RKO (cell line): ENCODE results near the gene PCCA.

Experiments
- DNase-seq: peaks from one replicate; pipeline ENCODE4 v3.0.0-alpha.2; 2016; ENCODE audit warnings: low spot score

Gene PCCA

GRCh38 chr13:100526318-100527000, 437.6 kb downstream of the PCCA start:
- no peak for DNase-seq

GRCh38 chr13:100527644-100528043, 438.8 kb downstream of the PCCA start:
- DNase-seq: no peak

GRCh38 chr13:100528353-100528752, 439.5 kb downstream of the PCCA start:
- DNase-seq: no peak

GRCh38 chr13:100528820-100529219, 439.9 kb downstream of the PCCA start:
- no peak for DNase-seq

GRCh38 chr13:100529666-100530377, 440.9 kb downstream of the PCCA start:
- DNase-seq: no peak

- DNase-seq: no peak
Measured at GRCh38 chr13:100530671-100531213, 441.8 kb downstream of the PCCA start.

GRCh38 chr13:100532090-100532766, 443.3 kb downstream of the PCCA start:
- DNase-seq: no peak

GRCh38 chr13:100532836-100533435, 444.0 kb downstream of the PCCA start:
- no peak for DNase-seq

GRCh38 chr13:100533588-100534041, 444.7 kb downstream of the PCCA start:
- DNase-seq: no peak

- no peak for DNase-seq
Measured at GRCh38 chr13:100534147-100534843, 445.4 kb downstream of the PCCA start.

GRCh38 chr13:100534911-100535310, 446.0 kb downstream of the PCCA start:
- no peak for DNase-seq

- no peak for DNase-seq
Measured at GRCh38 chr13:100535426-100536135, 446.7 kb downstream of the PCCA start.

- DNase-seq: no peak
Measured at GRCh38 chr13:100536643-100537180, 447.8 kb downstream of the PCCA start.

- DNase-seq: no peak
Measured at GRCh38 chr13:100537486-100537885, 448.6 kb downstream of the PCCA start.

GRCh38 chr13:100537951-100538462, 449.1 kb downstream of the PCCA start:
- no peak for DNase-seq

- DNase-seq: no peak
Measured at GRCh38 chr13:100540621-100541020, 451.7 kb downstream of the PCCA start.

GRCh38 chr13:100541897-100542825, 453.3 kb downstream of the PCCA start:
- no peak for DNase-seq

- peak; percentile 55 for DNase-seq
Measured at GRCh38 chr13:100542826-100543156, 453.9 kb downstream of the PCCA start.

- no peak for DNase-seq
Measured at GRCh38 chr13:100543872-100544602, 455.1 kb downstream of the PCCA start.
